Measurements from ENCODE around the gene GPR84. TPM values are rescaled to one million over a fixed set of nuclear protein-coding genes. Genes with fewer than 3 reads are reported as not detected.

The GPR84 gene
- polyA plus RNA-seq, 3 donors = 2.4 to 14.2 (median 5.6) TPM

GRCh38 chr12:54393743-54394142, 29.5 kb upstream of the GPR84 start:
- TF ChIP-seq CTCF (IDR thresholded peaks at IDR 0.05) = no peak
- intact Hi-C loops (cut with micrococcal nuclease) = loop anchor here in 1 of 2 donors (1.0 to 5.0 kb wide), 2 partner anchors 10 to 104 kb away; partner anchors contain the start of gene NCKAP1L
- Histone ChIP-seq H4K20me1 (ENCODE audit: insufficient read depth, low read length) (peaks cover 40% of the 10 kb centered on the region), H3K27ac (ENCODE audit: low read depth in 1 of 2, low read length in 2 of 2) (peak overlapping the region; percentile 92 to 93), H3K4me2 (replicated peaks; ENCODE audit: extremely low read depth, low read length, poor library complexity, severe bottlenecking) (peak overlapping the region; percentile 61), H3K79me2 (ENCODE audit: insufficient read depth, low read length) (peaks cover 22% of the 10 kb centered on the region), H3K36me3 (replicated peaks in 1 of 2; ENCODE audit: control insufficient read depth in 1 of 2, insufficient read depth in 2 of 2, low read length in 2 of 2) (peaks cover 39 to 44% of the 10 kb centered on the region in 2 donors), H3K9ac (ENCODE audit: insufficient read depth, low read length, poor library complexity, severe bottlenecking) (peak overlapping the region; percentile 54), H3K4me3 (replicated peaks in 1 of 3; ENCODE audit: low read depth in 2 of 3, low read length in 3 of 3) (peak overlapping the region in 1 of 3 experiments; percentile 56), H3K27me3 (ENCODE audit: control insufficient read depth in 2 of 2, insufficient read depth in 2 of 2, low read length in 2 of 2) (no peaks in the 10 kb centered on the region), H3K4me1 (ENCODE audit: control insufficient read depth in 1 of 2, insufficient read depth in 2 of 2, low read length in 2 of 2) (peaks cover 62 to 70% of the 10 kb centered on the region in 2 donors), H2AFZ (ENCODE audit: insufficient read depth, low read depth, low read length, poor library complexity, severe bottlenecking) (peak overlapping the region; percentile 64), H3K9me3 (replicated peaks in 1 of 2; ENCODE audit: control insufficient read depth in 1 of 2, insufficient read depth in 1 of 2, low read length in 2 of 2) (no peaks in the 10 kb centered on the region)
- Mint-ChIP-seq H3K27ac (peak overlapping the region; percentile 95 to 98 (median 97)), H3K36me3 (peaks cover 55 to 75% of the 10 kb centered on the region in 2 donors), H3K9me3 (peaks cover 0 to 1% (median 0%) of the 10 kb centered on the region in 7 donors), H3K4me3 (peak overlapping the region; percentile 41 to 72), H3K4me1 (peaks cover 58% of the 10 kb centered on the region), H3K27me3 (ENCODE audit: low read depth in 3 of 3) (peaks cover 0 to 2% (median 0%) of the 10 kb centered on the region in 3 donors)
- peak; percentile 78 to 88 (median 82) for DNase-seq
- WGBS (ENCODE audit: insufficient coverage) = 0% methylated on average over 1 of the region's 3 CpGs

- H3K27me3 ChIP-seq (ENCODE audit: control insufficient read depth in 2 of 2, insufficient read depth in 2 of 2, low read length in 2 of 2) = no peaks in the 10 kb centered on the region
- H3K9me3 ChIP-seq (replicated peaks in 1 of 2; ENCODE audit: control insufficient read depth in 1 of 2, insufficient read depth in 1 of 2, low read length in 2 of 2) = no peaks in the 10 kb centered on the region
- TF ChIP-seq CTCF (IDR thresholded peaks at IDR 0.05) = no peak
- Mint-ChIP-seq H3K4me3 (peak overlapping the region; percentile 12 to 72), H3K9me3 (peaks cover 0 to 1% (median 0%) of the 10 kb centered on the region in 7 donors), H3K27me3 (ENCODE audit: low read depth in 3 of 3) (peaks cover 0 to 2% (median 0%) of the 10 kb centered on the region in 3 donors), H3K27ac (peak overlapping the region; percentile 95 to 98 (median 97)), H3K36me3 (peaks cover 50 to 70% of the 10 kb centered on the region in 2 donors), H3K4me1 (peaks cover 63% of the 10 kb centered on the region)
- H2AFZ ChIP-seq (ENCODE audit: insufficient read depth, low read depth, low read length, poor library complexity, severe bottlenecking) = no peak overlapping the region
- DNase-seq = peak in 1 of 3 donors; percentile 46
- peak overlapping the region in 1 of 3 experiments; percentile 56 for H3K4me3 ChIP-seq (replicated peaks in 1 of 3; ENCODE audit: low read depth in 2 of 3, low read length in 3 of 3)
- peaks cover 17% of the 10 kb centered on the region for H3K79me2 ChIP-seq (ENCODE audit: insufficient read depth, low read length)
- H3K27ac ChIP-seq (ENCODE audit: low read depth in 1 of 2, low read length in 2 of 2) = peak overlapping the region; percentile 92 to 93
- H3K4me1 ChIP-seq (ENCODE audit: control insufficient read depth in 1 of 2, insufficient read depth in 2 of 2, low read length in 2 of 2) = peaks cover 68 to 76% of the 10 kb centered on the region in 2 donors
- peak overlapping the region; percentile 54 for H3K9ac ChIP-seq (ENCODE audit: insufficient read depth, low read length, poor library complexity, severe bottlenecking)
- peaks cover 34 to 39% of the 10 kb centered on the region in 2 donors for H3K36me3 ChIP-seq (replicated peaks in 1 of 2; ENCODE audit: control insufficient read depth in 1 of 2, insufficient read depth in 2 of 2, low read length in 2 of 2)
- WGBS (ENCODE audit: insufficient coverage) = 23% methylated on average over 1 of the region's 6 CpGs
- intact Hi-C loops (cut with micrococcal nuclease) = loop anchor here in 1 of 2 donors (1.0 to 5.0 kb wide), 2 partner anchors 10 to 104 kb away; partner anchors contain the start of gene NCKAP1L
- H3K4me2 ChIP-seq (replicated peaks; ENCODE audit: extremely low read depth, low read length, poor library complexity, severe bottlenecking) = peak overlapping the region; percentile 61
- peaks cover 35% of the 10 kb centered on the region for H4K20me1 ChIP-seq (ENCODE audit: insufficient read depth, low read length)
Measured at GRCh38 chr12:54393207-54393609, 28.9 kb upstream of the GPR84 start.

Measured in CD14-positive monocyte (primary cell).